Measurements from ENCODE around the gene C6orf47.

DNA sequence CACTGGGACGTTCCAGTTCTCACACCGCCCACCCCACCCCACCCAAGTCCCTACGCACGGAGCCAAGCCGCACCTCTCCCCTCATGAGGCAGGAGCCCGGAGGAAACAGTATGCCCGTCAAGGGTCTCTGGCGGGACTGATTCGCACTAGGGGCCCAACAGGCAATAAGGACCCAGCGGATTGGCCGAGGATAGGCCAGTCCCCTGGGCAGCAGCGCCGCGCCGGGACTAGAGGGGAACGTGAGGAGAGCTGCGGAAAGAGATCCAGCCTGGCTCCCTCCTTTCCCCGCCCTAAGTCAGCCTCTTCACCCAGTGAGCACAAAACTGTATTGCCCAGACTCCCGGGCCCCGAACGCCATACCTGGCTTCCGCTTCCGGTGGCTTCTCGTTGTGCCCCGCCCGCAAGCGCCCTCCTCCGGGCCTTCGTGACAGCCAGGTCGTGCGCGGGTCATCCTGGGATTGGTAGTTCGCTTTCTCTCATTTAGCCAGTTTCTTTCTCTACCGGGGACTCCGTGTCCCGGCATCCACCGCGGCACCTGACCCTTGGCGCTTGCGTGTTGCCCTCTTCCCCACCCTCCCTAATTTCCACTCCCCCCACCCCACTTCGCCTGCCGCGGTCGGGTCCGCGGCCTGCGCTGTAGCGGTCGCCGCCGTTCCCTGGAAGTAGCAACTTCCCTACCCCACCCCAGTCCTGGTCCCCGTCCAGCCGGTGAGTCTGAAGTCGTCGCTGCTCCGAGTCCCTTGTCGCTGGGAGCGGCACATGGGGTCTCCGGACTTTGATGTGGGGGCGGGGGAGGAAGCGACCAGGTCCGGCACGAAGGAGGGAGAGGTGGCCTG lies 5.1 kb upstream of the C6orf47 start, which contains the start of gene CSNK2B:
- TF ChIP-seq POLR2A (IDR thresholded peaks at IDR 0.05; ENCODE audit: low read depth, low read length) (peak; percentile 54), CTCF (IDR thresholded peaks at IDR 0.05; ENCODE audit: extremely low read depth in 1 of 2, insufficient read depth in 1 of 2, low read depth in 1 of 2, low read length in 2 of 2) (peak in 1 of 2 donors; percentile 13)

Data from endothelial cell of umbilical vein (primary cell).